Aorta (tissue), 5 donors: ENCODE data around the gene AKR1D1. TPM values are rescaled to one million over a fixed set of nuclear protein-coding genes. Genes with fewer than 3 reads are reported as not detected.
"Not testable (repeated sequence)": the region's sequence is repeated elsewhere in the genome, so short reads cannot be mapped to it uniquely, and the experiment has no call there.

Experiments
- ATAC-seq: fragments of 200-7000 bp; cut with Tn5 transposase; one replicate; pipeline ENCODE4 v1.9.1; 2022; ENCODE audit warnings: moderate library complexity; ENCODE audit not compliant: low FRiP score
- DNase-seq, 2 donors: peaks; one replicate each; pipeline ENCODE4 v3.0.0-alpha.2; 2020
- H3K27ac ChIP-seq, 2 donors: one replicate each; pipeline ENCODE4 v1.5.1; 2013; ENCODE audit warnings: low read length in 2 of 2, mild to moderate bottlenecking in 2 of 2, moderate library complexity in 2 of 2, control low read depth in 1 of 2, inconsistent platforms in 1 of 2, low read depth in 1 of 2
- H3K27me3 ChIP-seq, 2 donors: one replicate each; pipeline ENCODE4 v1.6.1; 2013; ENCODE audit warnings: control low read depth in 1 of 2, low read length in 1 of 2, mild to moderate bottlenecking in 1 of 2, moderate library complexity in 1 of 2; ENCODE audit not compliant: insufficient read depth in 2 of 2, control insufficient read depth in 1 of 2
- H3K36me3 ChIP-seq, 2 donors: one replicate each; pipeline ENCODE4 v1.6.1; 2013; ENCODE audit warnings: control low read depth in 1 of 2, low read length in 1 of 2, mild to moderate bottlenecking in 1 of 2; ENCODE audit not compliant: insufficient read depth in 2 of 2, control insufficient read depth in 1 of 2
- H3K4me1 ChIP-seq, 2 donors: one replicate each; pipeline ENCODE4 v1.6.1; 2013; ENCODE audit warnings: low read length in 2 of 2, control low read depth in 1 of 2, mild to moderate bottlenecking in 1 of 2, moderate library complexity in 1 of 2; ENCODE audit not compliant: insufficient read depth in 2 of 2, control insufficient read depth in 1 of 2
- H3K4me3 ChIP-seq, 2 donors: one replicate each; pipeline ENCODE4 v1.5.1; 2013; ENCODE audit warnings: low read length in 2 of 2, control low read depth in 1 of 2, mild to moderate bottlenecking in 1 of 2
- H3K9me3 ChIP-seq: one replicate; pipeline ENCODE4 v1.6.1; 2013; ENCODE audit warnings: mild to moderate bottlenecking, low read length; ENCODE audit not compliant: control insufficient read depth
- WGBS, 2 donors: extraction: QIAGEN DNeasy Blood & Tissue Kit; methylation state at CpG; one replicate each; pipeline ENCODE4 v1.1.7; 2013; 5-methylcytosine and 5-hydroxymethylcytosine counted together
- intact Hi-C, 2 donors: fragments of 100-400 bp; cut with DNase I; formaldehyde crosslinking; loops; one replicate each; pipeline versions ENCODE4 v1.14.2 to v1.15.0; 2022
- polyA plus RNA-seq, 2 donors: library from polyadenylated mRNA; stranded (reverse); fragments of 200-250 nt; gene quantifications; one replicate each; pipeline ENCODE4 v1.2.3, GENCODE V29; 2013
- total RNA-seq, 2 donors: library from RNA; stranded (reverse); fragmentation: NEBNext Ultra II Directional; extraction: Animal tissue kit (Norgen Biotek cat#: 25700); gene quantifications; one replicate each; pipeline ENCODE4 v1.2.1, GENCODE V29; 2021
- donor health status: healthy with polysubstance abuse.
- donor health status: Bipolar disorder and iron deficiency.
- donor health status: DM: no; HTN: no; CAD: no.
- donor health status: DM: no; HTN: no; CAD: no.
- donor health status: DM: yes; HTN: yes; CAD: no.

The AKR1D1 gene
- total and polyA plus RNA-seq, 4 donors, result not detected

- DNase-seq (no peak), ATAC-seq (no peak)
- intact Hi-C loops, result no loop called here
- H3K4me3 ChIP-seq, result no peak overlapping the region
- H3K36me3 ChIP-seq, result no peaks in the 10 kb centered on the region
- no peaks in the 10 kb centered on the region for H3K27me3 ChIP-seq
- no peaks in the 10 kb centered on the region for H3K4me1 ChIP-seq
- 67 to 72% methylated on average over 2 of the region's 2 CpGs for WGBS, 2 donors
- no peaks in the 10 kb centered on the region for H3K9me3 ChIP-seq
- H3K27ac ChIP-seq, result no peak overlapping the region
Observed at GRCh38 chr7:138144958-138145357, 68.7 kb downstream of the AKR1D1 start.

GRCh38 chr7:138146221-138146620 lies 70.0 kb downstream of the AKR1D1 start:
- H3K4me3 ChIP-seq, H3K9me3 ChIP-seq, H3K27me3 ChIP-seq, DNase-seq, intact Hi-C loops, H3K36me3 ChIP-seq, ATAC-seq, H3K27ac ChIP-seq, H3K4me1 ChIP-seq: not testable (repeated sequence)
- 88 to 92% methylated on average over 18 to 19 of the region's 19 CpGs for WGBS, 2 donors

GRCh38 chr7:138146757-138147734 lies 70.8 kb downstream of the AKR1D1 start:
- H3K27me3 ChIP-seq, H3K27ac ChIP-seq, intact Hi-C loops, H3K4me1 ChIP-seq, ATAC-seq, H3K36me3 ChIP-seq, DNase-seq, H3K9me3 ChIP-seq, H3K4me3 ChIP-seq: not testable (repeated sequence)
- WGBS, 2 donors, result 81 to 83% methylated on average over 32 of the region's 32 CpGs

- 73 to 74% methylated on average over 4 of the region's 4 CpGs for WGBS, 2 donors
- ATAC-seq, result no peak
Observed at GRCh38 chr7:138151731-138152577, 75.7 kb downstream of the AKR1D1 start.

GRCh38 chr7:138154661-138155060 lies 78.4 kb downstream of the AKR1D1 start:
- Histone ChIP-seq H3K4me3 (no peak overlapping the region), H3K9me3 (no peaks in the 10 kb centered on the region), H3K27ac (no peak overlapping the region), H3K27me3 (no peaks in the 10 kb centered on the region), H3K36me3 (no peaks in the 10 kb centered on the region), H3K4me1 (no peaks in the 10 kb centered on the region)
- 68 to 78% methylated on average over 3 of the region's 3 CpGs for WGBS, 2 donors
- DNase-seq (no peak), ATAC-seq (no peak)
- intact Hi-C loops, result no loop called here

More at GRCh38 chr7:138151731-138152577, 75.7 kb downstream of the AKR1D1 start:
- no peak for DNase-seq
- Histone ChIP-seq H3K27ac (no peak overlapping the region), H3K9me3 (no peaks in the 10 kb centered on the region), H3K4me3 (no peak overlapping the region), H3K36me3 (no peaks in the 10 kb centered on the region), H3K4me1 (no peaks in the 10 kb centered on the region), H3K27me3 (no peaks in the 10 kb centered on the region)
- intact Hi-C loops, result no loop called here

- ATAC-seq (no peak), DNase-seq (no peak)
- intact Hi-C loops, result no loop called here
- Histone ChIP-seq H3K9me3 (no peaks in the 10 kb centered on the region), H3K27me3 (no peaks in the 10 kb centered on the region), H3K4me1 (no peaks in the 10 kb centered on the region), H3K4me3 (no peak overlapping the region), H3K27ac (no peak overlapping the region), H3K36me3 (no peaks in the 10 kb centered on the region)
- 92 to 94% methylated on average over 4 of the region's 4 CpGs for WGBS, 2 donors
Observed at GRCh38 chr7:138157702-138158101, 81.4 kb downstream of the AKR1D1 start.

- intact Hi-C loops, result no loop called here
- no peak for ATAC-seq
- H3K27me3 ChIP-seq, result no peaks in the 10 kb centered on the region
- H3K27ac ChIP-seq, result no peak overlapping the region
- no peak for DNase-seq
- H3K4me3 ChIP-seq, result no peak overlapping the region
- no peaks in the 10 kb centered on the region for H3K4me1 ChIP-seq
- no peaks in the 10 kb centered on the region for H3K36me3 ChIP-seq
- no peaks in the 10 kb centered on the region for H3K9me3 ChIP-seq
- whole genome bisulfite sequencing, 2 donors, result 88% methylated on average over 6 of the region's 6 CpGs
Observed at GRCh38 chr7:138158739-138159528, 82.7 kb downstream of the AKR1D1 start.

GRCh38 chr7:138161600-138162081 lies 85.4 kb downstream of the AKR1D1 start:
- peak in 1 of 2 donors; percentile 79 for DNase-seq

More at GRCh38 chr7:138161600-138162081, 85.4 kb downstream of the AKR1D1 start:
- Histone ChIP-seq H3K9me3 (peaks cover 3% of the 10 kb centered on the region), H3K4me1 (no peaks in the 10 kb centered on the region), H3K4me3 (no peak overlapping the region), H3K27ac (no peak overlapping the region), H3K36me3 (no peaks in the 10 kb centered on the region), H3K27me3 (no peaks in the 10 kb centered on the region)
- WGBS, 2 donors, result 12 to 13% methylated on average over 4 of the region's 4 CpGs
- intact Hi-C loops, result no loop called here
- peak; percentile 76 for ATAC-seq
